CD8-positive, alpha-beta memory T cell (primary cell): ENCODE measurements around the gene CPNE5. TPM values are rescaled to one million over a fixed set of nuclear protein-coding genes. Genes with fewer than 3 reads are reported as not detected.

Experiments used
- CTCF ChIA-PET: fragments of 350-600 bp; sonication (Branson Sonifier 250); formaldehyde crosslinking; loops from one replicate; lab custom pipeline; 2021; ENCODE audit warnings: antibody characterized with exemption; lab: Charles Lee
- POLR2A ChIA-PET: fragments of 350-600 bp; sonication (Branson Sonifier 250); formaldehyde crosslinking; loops from one replicate; lab custom pipeline; 2021; ENCODE audit warnings: antibody characterized with exemption; lab: Charles Lee
- DNase-seq, 5 donors: peaks; one replicate each; pipeline versions ENCODE4 v3.0.0 to v3.0.0-alpha.2; 2020 to 2022; ENCODE audit warnings: mixed read lengths in 1 of 5
- H3K27ac ChIP-seq: one replicate; pipeline ENCODE4 v1.7.0; 2013; ENCODE audit warnings: low read depth, mild to moderate bottlenecking, low read length, moderate library complexity
- H3K27me3 ChIP-seq: 2 replicates; pipeline ENCODE4 v1.7.0; 2013; ENCODE audit warnings: low read length, mild to moderate bottlenecking; ENCODE audit not compliant: insufficient read depth, poor library complexity, severe bottlenecking
- H3K36me3 ChIP-seq: 2 replicates; pipeline ENCODE4 v1.7.0; 2013; ENCODE audit warnings: mild to moderate bottlenecking, low read length, moderate library complexity; ENCODE audit not compliant: insufficient read depth
- H3K4me1 ChIP-seq: 2 replicates; pipeline ENCODE4 v1.7.0; 2013; ENCODE audit warnings: mild to moderate bottlenecking, low read length, moderate library complexity; ENCODE audit not compliant: insufficient read depth
- H3K4me3 ChIP-seq: 2 replicates; pipeline ENCODE4 v1.7.0; 2013; ENCODE audit warnings: mild to moderate bottlenecking, low read length
- H3K9me3 ChIP-seq: 2 replicates; pipeline ENCODE4 v1.7.0; 2013; ENCODE audit warnings: mild to moderate bottlenecking, low read length
- H3K27ac Mint-ChIP-seq, 8 donors: one replicate each; pipeline ENCODE4 v1.8.0; 2020 to 2021; ENCODE audit warnings: mixed read lengths in 8 of 8, mild to moderate bottlenecking in 6 of 8, inconsistent platforms in 3 of 8, moderate library complexity in 3 of 8
- H3K27me3 Mint-ChIP-seq, 2 donors: one replicate each; pipeline ENCODE4 v1.8.0; 2020 to 2021; ENCODE audit warnings: mixed read lengths in 2 of 2, mild to moderate bottlenecking in 1 of 2, moderate library complexity in 1 of 2
- H3K36me3 Mint-ChIP-seq, 3 donors: one replicate each; pipeline ENCODE4 v1.8.0; 2020 to 2021; ENCODE audit warnings: mixed read lengths in 3 of 3, inconsistent platforms in 1 of 3, mild to moderate bottlenecking in 1 of 3
- H3K4me1 Mint-ChIP-seq, 3 donors: one replicate each; pipeline ENCODE4 v1.8.0; 2020 to 2021; ENCODE audit warnings: mixed read lengths in 3 of 3, inconsistent platforms in 1 of 3, mild to moderate bottlenecking in 1 of 3
- H3K4me3 Mint-ChIP-seq, 7 donors: one replicate each; pipeline ENCODE4 v1.8.0; 2020 to 2021; ENCODE audit warnings: mixed read lengths in 7 of 7, mild to moderate bottlenecking in 6 of 7, moderate library complexity in 4 of 7, inconsistent platforms in 2 of 7
- H3K9me3 Mint-ChIP-seq, 5 donors: one replicate each; pipeline ENCODE4 v1.8.0; 2020 to 2022; ENCODE audit warnings: mixed read lengths in 5 of 5, mild to moderate bottlenecking in 3 of 5, moderate library complexity in 2 of 5, inconsistent platforms in 1 of 5
- polyA plus RNA-seq: library from polyadenylated mRNA; unstranded; fragments of 300-500 nt; fragmentation: Illumina TruSeq; gene quantifications from one replicate; pipeline ENCODE4 v1.2.3, GENCODE V29; 2021
- total RNA-seq, 2 experiments: library from RNA; stranded (reverse); gene quantifications; one replicate each; pipeline ENCODE4 v1.2.3, GENCODE V29; 2021

The CPNE5 gene
- total and polyA plus RNA-seq, 3 experiments from 2014 or later: 0.29 to 0.59 (median 0.44) TPM

DNA sequence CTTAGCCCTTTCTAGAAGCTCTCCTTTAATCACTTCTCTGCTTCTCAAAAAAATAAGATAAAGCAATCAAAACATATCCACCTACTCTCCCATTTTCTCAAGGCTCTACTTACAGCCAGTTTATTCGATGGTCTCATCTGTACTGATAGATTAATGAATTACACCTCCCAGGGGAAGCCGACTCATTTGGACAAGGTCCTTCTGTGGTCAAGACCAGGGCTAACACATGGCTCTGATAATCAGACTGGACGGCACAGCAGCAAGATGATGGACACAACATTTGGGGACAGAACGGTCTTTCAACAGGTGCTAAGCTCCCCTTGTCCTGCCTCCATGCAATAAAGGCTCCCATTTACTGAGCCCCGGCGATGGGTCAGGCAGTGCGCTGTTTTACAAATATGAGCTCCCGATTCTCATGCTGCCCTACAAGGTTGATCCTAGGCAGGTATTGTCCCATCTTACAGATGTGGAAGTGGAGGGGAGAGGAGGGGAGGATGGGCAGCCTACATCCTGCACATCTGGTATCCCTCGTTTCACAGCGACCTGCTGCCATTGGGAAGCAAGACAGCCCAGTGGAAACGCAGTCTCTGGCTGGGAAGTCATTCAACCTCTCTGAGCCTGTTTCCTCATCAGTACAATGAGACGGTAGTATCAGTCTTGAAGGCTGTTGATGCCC is 15.7 kb downstream of the CPNE5 start:
- H3K27ac ChIP-seq: no peak overlapping the region
- ChIA-PET CTCF (no interaction called here), POLR2A (no interaction called here)
- Mint-ChIP-seq H3K4me3 (no peak overlapping the region), H3K4me1 (peaks cover 0 to 3% (median 3%) of the 10 kb centered on the region in 3 donors), H3K9me3 (no peaks in the 10 kb centered on the region), H3K36me3 (no peaks in the 10 kb centered on the region), H3K27ac (no peak overlapping the region), H3K27me3 (peaks cover 6 to 20% of the 10 kb centered on the region in 2 donors)
- DNase-seq: no peak
- no peaks in the 10 kb centered on the region for H3K27me3 ChIP-seq
- H3K4me3 ChIP-seq: no peak overlapping the region
- no peaks in the 10 kb centered on the region for H3K9me3 ChIP-seq
- no peaks in the 10 kb centered on the region for H3K4me1 ChIP-seq
- H3K36me3 ChIP-seq: no peaks in the 10 kb centered on the region

DNA sequence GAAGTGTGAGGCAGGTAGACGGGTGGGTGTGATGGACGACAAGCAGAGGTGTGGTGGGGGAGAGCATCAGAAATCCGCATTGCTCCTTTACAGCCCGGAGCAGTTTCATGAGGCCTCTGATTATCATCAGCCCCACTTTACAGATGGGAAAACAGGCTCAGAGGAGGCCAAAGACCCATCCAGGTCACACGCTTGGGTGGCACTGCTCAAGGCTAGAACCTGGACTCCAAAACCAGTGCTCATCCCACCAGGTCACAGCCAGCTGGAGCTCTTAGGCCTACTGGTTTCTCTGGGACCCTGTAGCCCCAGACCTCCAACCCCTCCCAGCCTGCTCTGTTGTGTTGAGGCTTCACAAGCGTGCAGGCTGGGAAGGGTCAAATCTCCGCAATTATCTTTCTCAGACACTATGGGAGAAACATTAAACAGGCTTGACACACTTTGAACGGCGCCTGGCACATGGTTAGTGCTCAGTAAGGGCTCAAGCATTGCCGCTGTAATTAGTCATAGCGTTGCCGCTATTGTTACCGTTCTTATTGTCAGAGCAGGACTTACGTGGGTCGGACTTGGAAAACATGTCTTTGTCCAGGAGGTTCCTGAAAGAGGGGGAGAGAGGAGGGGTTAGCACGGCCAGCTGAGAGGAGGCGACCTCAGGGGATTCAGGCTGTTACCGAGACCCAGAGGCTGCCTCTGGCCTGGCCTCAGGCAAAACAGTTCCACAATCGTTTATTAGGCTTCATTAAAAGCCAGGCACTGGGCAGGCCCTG is 16.6 kb downstream of the CPNE5 start:
- no peak for DNase-seq
- CTCF ChIA-PET: no interaction called here
- peaks cover 6 to 20% of the 10 kb centered on the region in 2 donors for H3K27me3 Mint-ChIP-seq

DNA sequence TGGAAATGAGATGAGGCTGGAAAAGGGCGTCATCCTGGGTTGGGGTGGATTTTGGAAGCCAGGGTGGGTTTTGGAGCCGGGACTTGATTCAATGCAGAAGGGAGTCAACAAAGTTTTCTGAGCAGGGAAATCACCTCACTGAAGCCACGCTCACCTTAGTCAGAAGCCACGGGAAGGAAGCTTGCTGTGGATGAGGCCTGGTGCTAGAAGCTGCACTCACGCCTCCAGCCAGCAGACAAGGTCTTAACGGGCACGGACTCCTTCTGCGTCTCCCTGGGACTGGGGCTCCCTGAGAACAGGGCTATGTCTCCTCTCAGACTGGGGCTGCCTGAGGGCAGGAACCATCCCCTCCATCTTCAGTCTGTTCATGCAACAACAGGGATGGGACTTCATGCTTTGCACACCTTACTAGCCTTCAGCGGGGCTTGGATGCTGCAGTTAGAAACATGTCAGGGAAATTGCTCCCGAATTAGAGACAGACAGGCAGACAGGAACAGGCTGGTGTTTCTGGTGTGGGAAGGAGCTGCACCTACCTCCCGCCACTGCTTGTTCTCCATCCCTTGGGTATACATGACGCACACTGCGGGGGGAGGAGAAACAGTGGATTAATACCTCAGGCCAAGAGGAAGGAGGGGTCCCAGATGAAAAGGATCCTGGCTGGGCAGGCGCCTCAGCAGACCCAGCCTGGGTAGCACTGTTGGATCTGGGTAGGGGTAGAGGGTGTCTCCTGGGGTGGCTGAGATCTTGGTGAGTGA is 17.5 kb downstream of the CPNE5 start:
- Histone ChIP-seq H3K4me3 (no peak overlapping the region), H3K9me3 (no peaks in the 10 kb centered on the region), H3K36me3 (no peaks in the 10 kb centered on the region), H3K27me3 (no peaks in the 10 kb centered on the region), H3K27ac (peak overlapping the region; percentile 84), H3K4me1 (no peaks in the 10 kb centered on the region)
- peaks cover 6 to 13% of the 10 kb centered on the region in 2 donors for H3K27me3 Mint-ChIP-seq
- no peaks in the 10 kb centered on the region for H3K4me1 Mint-ChIP-seq
- H3K4me3 Mint-ChIP-seq: no peak overlapping the region
- no peaks in the 10 kb centered on the region for H3K9me3 Mint-ChIP-seq
- no peaks in the 10 kb centered on the region for H3K36me3 Mint-ChIP-seq
- ChIA-PET POLR2A (interaction anchor here (0.6 kb wide), 1 partner anchor 30 kb away, joined by 3 read pairs; no protein-coding TSS in a partner anchor), CTCF (no interaction called here)
- no peak for DNase-seq
- peak overlapping the region in 1 of 8 donors; percentile 41 for H3K27ac Mint-ChIP-seq

More for the DNA sequence above, 16.6 kb downstream of the CPNE5 start:
- Mint-ChIP-seq H3K4me3 (no peak overlapping the region), H3K36me3 (no peaks in the 10 kb centered on the region), H3K9me3 (no peaks in the 10 kb centered on the region), H3K4me1 (peaks cover 0 to 3% (median 3%) of the 10 kb centered on the region in 3 donors), H3K27ac (no peak overlapping the region)
- Histone ChIP-seq H3K9me3 (no peaks in the 10 kb centered on the region), H3K36me3 (no peaks in the 10 kb centered on the region), H3K4me1 (no peaks in the 10 kb centered on the region), H3K4me3 (no peak overlapping the region), H3K27ac (no peak overlapping the region), H3K27me3 (no peaks in the 10 kb centered on the region)
- POLR2A ChIA-PET: interaction anchor here (0.6 kb wide), 1 partner anchor 30 kb away, joined by 3 read pairs; no protein-coding TSS in a partner anchor

DNA sequence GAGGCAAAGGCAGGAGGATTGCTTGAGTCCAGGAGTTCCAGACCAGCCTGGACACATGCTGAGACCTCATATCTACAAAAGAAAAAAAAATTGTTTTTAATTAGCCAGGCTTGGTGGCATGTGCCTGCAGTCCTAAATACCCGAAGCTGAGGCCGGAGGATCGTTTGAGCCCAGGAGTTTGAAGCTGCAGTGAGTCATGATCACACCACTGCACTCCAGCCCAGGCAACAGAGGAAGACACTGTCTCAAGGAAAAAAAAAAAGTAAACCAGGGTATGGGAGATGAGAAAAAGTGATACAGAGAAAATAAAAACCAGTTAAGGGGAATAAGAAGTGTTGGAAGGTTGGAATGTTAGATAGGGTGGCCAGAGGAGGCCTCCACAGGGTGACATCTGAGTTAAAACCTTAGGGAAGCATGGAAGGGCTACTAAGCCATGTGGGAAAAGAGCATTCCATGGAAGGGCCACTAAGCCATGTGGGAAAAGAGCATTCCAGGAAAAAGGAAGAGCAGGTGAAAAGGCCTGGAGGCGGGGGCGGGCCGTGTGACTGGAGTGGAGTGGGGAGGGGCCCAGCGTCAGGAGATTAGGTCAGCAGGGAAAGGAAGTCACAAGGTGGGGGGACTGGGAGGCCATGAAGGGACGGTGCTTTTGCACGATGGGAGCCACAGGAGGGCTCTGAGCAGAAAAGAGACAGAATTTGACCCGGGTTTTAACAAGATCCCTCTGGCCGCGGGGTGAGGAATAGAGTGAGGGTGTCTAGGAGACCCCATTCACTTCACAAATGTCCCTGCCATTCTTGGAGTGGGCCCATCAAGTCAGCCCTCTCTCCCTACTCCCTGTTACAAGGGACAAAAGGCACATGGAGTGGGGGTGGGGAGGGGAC is 18.3 kb downstream of the CPNE5 start:
- Histone ChIP-seq H3K4me3 (no peak overlapping the region), H3K4me1 (no peaks in the 10 kb centered on the region), H3K36me3 (no peaks in the 10 kb centered on the region), H3K27me3 (no peaks in the 10 kb centered on the region), H3K9me3 (no peaks in the 10 kb centered on the region), H3K27ac (peak overlapping the region; percentile 84)
- H3K27ac Mint-ChIP-seq: peak overlapping the region in 1 of 8 donors; percentile 10
- no peaks in the 10 kb centered on the region for H3K4me1 Mint-ChIP-seq
- POLR2A ChIA-PET: no interaction called here
- DNase-seq: no peak
- no peaks in the 10 kb centered on the region for H3K36me3 Mint-ChIP-seq
- CTCF ChIA-PET: no interaction called here
- H3K9me3 Mint-ChIP-seq: no peaks in the 10 kb centered on the region
- peaks cover 6% of the 10 kb centered on the region in 2 donors for H3K27me3 Mint-ChIP-seq
- no peak overlapping the region for H3K4me3 Mint-ChIP-seq

DNA sequence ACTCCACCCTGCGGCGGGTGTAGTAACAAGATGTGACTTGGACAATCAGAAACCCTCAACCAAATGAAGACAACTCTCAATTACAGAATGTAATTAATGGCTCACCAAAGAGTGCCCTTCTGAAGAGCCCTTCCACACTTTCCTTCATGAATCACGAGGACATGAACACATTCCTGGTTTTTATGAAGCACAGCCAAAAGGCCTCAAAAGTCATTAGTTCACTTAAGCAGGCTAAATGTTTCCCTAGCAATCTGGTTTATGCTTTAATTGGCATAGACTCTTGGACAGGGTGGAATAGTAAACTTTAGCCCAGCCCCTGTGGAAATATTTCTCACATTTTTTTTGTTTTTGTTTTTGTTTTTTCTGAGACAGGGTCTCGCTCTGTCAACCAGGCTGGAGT is 20.5 kb downstream of the CPNE5 start:
- POLR2A ChIA-PET: no interaction called here
- no peak overlapping the region for H3K4me3 Mint-ChIP-seq

DNA sequence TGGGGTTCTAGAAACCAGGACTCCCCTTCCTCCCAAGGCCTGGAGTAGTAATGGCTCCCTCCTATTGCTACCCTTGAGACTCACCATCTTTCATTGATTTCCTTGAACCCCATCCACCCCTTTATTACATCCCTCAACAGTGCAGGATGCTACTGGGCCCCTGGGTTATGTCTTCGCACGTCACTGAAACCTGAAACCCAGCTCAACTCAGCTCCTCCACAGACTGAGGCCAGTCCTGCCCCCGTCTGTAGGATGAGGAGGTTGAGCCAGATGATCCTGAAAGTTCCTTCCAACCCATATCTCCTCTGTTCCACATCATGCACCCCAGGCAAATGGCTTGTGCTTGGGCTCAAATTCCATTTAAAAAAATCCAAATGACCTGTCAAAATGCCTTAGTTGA is 21.4 kb downstream of the CPNE5 start:
- Mint-ChIP-seq H3K27ac (peak overlapping the region in 1 of 8 donors; percentile 48), H3K9me3 (no peaks in the 10 kb centered on the region), H3K4me1 (no peaks in the 10 kb centered on the region), H3K4me3 (no peak overlapping the region), H3K36me3 (no peaks in the 10 kb centered on the region), H3K27me3 (peaks cover 0 to 3% of the 10 kb centered on the region in 2 donors)
- Histone ChIP-seq H3K36me3 (no peaks in the 10 kb centered on the region), H3K27me3 (no peaks in the 10 kb centered on the region), H3K9me3 (no peaks in the 10 kb centered on the region), H3K27ac (no peak overlapping the region), H3K4me3 (no peak overlapping the region), H3K4me1 (no peaks in the 10 kb centered on the region)
- no peak for DNase-seq
- POLR2A ChIA-PET: no interaction called here
- CTCF ChIA-PET: no interaction called here

More for the DNA sequence above, 20.5 kb downstream of the CPNE5 start:
- Mint-ChIP-seq H3K9me3 (no peaks in the 10 kb centered on the region), H3K36me3 (no peaks in the 10 kb centered on the region), H3K4me1 (no peaks in the 10 kb centered on the region), H3K27me3 (peaks cover 0 to 3% of the 10 kb centered on the region in 2 donors), H3K27ac (no peak overlapping the region)
- no peak overlapping the region for H3K27ac ChIP-seq
- no peaks in the 10 kb centered on the region for H3K36me3 ChIP-seq
- no peaks in the 10 kb centered on the region for H3K4me1 ChIP-seq
- H3K27me3 ChIP-seq: no peaks in the 10 kb centered on the region
- H3K9me3 ChIP-seq: no peaks in the 10 kb centered on the region
- DNase-seq: no peak
- CTCF ChIA-PET: interaction anchor here (1.0 kb wide), 1 partner anchor 516 kb away, joined by 3 read pairs; no protein-coding TSS in a partner anchor
- H3K4me3 ChIP-seq: no peak overlapping the region

DNA sequence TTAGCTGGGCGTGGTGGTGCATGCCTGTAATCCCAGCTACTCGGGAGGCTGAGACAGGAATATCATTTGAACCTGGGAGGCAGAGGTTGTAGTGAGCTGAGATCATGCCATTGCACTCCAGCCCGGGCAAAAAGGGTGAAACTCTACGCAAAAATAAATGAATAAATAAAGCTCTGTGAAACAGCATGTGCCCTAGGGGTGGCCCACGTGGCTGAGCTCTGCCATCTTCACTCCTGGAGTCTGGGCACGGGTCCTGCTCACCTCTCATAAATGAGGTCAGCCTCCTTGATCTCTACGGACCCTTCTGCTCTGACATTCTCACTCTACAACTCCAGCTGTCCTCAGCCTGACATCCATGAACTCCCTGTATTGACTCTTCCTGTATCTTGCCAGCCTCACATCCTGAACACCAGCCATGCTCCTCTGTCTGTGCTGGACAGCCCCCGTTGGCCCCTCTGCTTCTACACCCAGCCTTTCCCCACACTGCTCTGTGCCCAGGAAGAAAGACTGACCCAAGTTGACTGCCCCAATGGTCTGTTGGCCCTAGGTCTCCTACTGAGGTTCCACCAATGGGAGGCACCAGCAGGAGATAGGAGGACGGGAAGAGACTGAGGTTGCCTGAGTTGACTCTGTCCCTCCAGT is 21.9 kb downstream of the CPNE5 start:
- no peaks in the 10 kb centered on the region for H3K9me3 ChIP-seq
- H3K4me1 ChIP-seq: no peaks in the 10 kb centered on the region
- CTCF ChIA-PET: no interaction called here
- no peak overlapping the region for H3K27ac Mint-ChIP-seq
- no peak for DNase-seq
- POLR2A ChIA-PET: no interaction called here
- H3K27me3 ChIP-seq: no peaks in the 10 kb centered on the region
- no peaks in the 10 kb centered on the region for H3K9me3 Mint-ChIP-seq
- no peak overlapping the region for H3K27ac ChIP-seq
- no peak overlapping the region for H3K4me3 Mint-ChIP-seq
- no peaks in the 10 kb centered on the region for H3K36me3 ChIP-seq
- no peak overlapping the region for H3K4me3 ChIP-seq
- H3K36me3 Mint-ChIP-seq: no peaks in the 10 kb centered on the region
- no peaks in the 10 kb centered on the region for H3K4me1 Mint-ChIP-seq
- H3K27me3 Mint-ChIP-seq: peaks cover 0 to 3% of the 10 kb centered on the region in 2 donors
